ENCODE data around the gene FRA10AC1.

- TF ChIP-seq, protein P1, sequence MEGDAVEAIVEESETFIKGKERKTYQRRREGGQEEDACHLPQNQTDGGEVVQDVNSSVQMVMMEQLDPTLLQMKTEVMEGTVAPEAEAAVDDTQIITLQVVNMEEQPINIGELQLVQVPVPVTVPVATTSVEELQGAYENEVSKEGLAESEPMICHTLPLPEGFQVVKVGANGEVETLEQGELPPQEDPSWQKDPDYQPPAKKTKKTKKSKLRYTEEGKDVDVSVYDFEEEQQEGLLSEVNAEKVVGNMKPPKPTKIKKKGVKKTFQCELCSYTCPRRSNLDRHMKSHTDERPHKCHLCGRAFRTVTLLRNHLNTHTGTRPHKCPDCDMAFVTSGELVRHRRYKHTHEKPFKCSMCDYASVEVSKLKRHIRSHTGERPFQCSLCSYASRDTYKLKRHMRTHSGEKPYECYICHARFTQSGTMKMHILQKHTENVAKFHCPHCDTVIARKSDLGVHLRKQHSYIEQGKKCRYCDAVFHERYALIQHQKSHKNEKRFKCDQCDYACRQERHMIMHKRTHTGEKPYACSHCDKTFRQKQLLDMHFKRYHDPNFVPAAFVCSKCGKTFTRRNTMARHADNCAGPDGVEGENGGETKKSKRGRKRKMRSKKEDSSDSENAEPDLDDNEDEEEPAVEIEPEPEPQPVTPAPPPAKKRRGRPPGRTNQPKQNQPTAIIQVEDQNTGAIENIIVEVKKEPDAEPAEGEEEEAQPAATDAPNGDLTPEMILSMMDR (conservative IDR thresholded peaks at IDR 0.05; ENCODE audit: low read depth, low read length): no peak
- TF ChIP-seq EZH2 (IDR thresholded peaks at IDR 0.05; ENCODE audit: borderline replicate concordance, low read depth, low read length, poor library complexity, severe bottlenecking): no peak
These were observed 24.0 kb downstream of the FRA10AC1 start for GRCh38 chr10:93678386-93678785.
